Effector CD4-positive, alpha-beta T cell (primary cell): ENCODE measurements around the gene UAP1.
"Not testable (repeated sequence)": the region's sequence is repeated elsewhere in the genome, so short reads cannot be mapped to it uniquely, and the experiment has no call there.

Experiments
- DNase-seq: peaks from one replicate; pipeline ENCODE4 v3.0.0-alpha.2; 2020

Gene UAP1

GRCh38 chr1:162565460-162565859, 3.9 kb downstream of the UAP1 start:
- no peak for DNase-seq

GRCh38 chr1:162566870-162567269, 5.3 kb downstream of the UAP1 start:
- DNase-seq, result no peak

- no peak for DNase-seq
These were observed 7.3 kb downstream of the UAP1 start for GRCh38 chr1:162568802-162569201.

DNA sequence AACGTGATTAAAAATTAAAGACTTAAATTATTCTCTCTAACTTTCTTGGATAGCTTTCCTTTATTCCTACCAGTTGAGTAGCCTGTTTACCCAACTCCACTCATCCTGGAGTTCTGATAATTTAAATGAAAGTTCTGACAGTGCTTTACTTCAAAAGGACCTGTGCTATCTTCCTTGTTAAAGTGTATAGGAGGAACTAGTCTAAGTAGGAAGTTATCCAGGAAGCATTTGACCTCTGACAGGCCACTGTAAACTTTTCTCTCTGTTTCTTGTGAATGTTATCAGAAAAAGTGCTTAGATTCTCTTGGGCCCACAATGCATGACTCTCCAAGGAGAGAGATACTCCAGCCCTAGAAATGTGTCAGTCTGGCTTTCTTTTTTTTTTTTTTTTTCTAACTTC, 9.2 kb downstream of the UAP1 start:
- no peak for DNase-seq

DNA sequence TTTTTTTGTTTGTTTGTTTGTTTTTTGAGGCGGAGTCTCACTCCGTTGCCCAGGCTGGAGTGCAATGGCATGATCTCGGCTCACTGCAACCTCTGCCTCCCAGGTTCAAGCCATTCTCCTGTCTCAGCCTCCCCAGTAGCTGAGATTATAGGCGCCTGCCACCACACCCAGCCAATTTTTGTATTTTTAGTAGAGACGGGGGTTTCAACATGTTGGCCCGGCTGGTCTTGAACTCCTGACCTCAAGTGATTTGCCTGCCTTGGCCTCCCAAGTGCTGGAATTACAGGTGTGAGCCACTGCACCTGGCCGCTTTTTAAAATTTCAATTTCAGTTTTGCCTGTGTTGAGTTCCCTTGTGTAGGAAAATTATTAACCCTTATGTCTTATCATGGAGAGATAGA, 9.6 kb downstream of the UAP1 start:
- DNase-seq, result not testable (repeated sequence)

DNA sequence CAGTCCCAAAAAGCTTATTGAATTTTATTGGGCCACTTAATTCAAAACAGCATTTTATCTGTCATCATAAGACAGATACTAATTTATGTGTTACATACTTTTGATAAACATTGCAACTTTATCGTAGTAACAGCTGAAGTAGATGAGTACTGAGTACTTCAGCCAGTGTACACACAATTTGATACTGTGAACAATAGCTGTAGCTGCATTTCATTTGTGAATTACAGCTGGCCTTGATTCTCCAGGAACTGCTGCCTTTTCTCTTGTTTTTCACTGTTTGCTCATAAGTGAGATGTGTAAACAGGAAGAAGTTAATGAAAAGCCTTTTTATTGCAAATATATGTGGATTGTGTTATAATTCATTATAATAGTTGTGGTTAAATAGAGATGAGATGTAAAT, 10.2 kb downstream of the UAP1 start:
- no peak for DNase-seq

DNA sequence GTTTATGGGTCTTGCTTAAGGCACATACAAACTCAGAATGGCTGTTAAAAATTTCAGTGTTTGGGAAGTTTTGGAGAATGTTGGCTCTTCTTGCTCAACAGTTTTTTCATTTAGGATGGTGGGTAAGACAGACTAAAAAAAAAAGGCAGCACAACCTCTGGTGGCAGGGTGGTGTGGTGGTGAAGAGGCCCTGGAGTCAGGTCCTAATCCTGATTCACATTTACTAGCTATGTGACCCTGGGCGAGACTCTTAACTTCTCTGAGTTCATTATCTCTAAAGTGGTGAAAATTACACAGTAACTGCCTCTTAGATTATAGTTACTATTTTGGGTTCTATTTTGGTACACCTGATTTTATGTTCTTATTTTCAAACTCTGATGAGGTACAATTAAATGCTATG, 11.6 kb downstream of the UAP1 start:
- DNase-seq, result no peak

DNA sequence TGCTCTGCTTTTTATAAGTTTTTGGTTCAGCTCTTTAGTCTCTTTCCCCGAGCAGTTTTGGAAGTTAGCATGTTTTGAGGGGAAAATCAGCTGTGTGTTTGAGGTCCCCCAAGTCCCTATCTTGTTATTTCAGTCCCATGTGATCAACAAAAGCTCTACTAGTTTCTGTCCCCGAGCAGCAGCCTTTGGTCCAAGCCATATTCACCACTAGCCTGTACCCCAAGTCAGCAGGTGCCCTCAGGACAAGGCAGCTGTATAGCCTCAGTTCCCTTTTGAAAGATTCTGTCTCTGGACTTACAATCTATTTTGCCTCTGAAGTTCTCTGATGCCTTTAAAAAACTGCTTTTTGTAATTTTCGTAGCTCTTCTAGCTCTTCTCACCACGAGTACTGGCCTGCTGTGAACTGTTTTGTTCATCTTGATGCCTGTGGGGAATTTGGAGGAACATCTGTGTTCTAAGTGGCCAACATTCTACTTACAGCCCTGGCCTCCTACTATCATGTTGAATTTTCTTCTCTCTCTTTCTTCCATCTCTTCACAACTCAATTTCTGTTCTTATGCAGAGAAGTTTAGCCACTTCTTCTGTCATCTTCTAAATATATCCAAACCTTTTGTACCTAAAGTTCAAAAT, 16.7 kb downstream of the UAP1 start:
- no peak for DNase-seq

DNA sequence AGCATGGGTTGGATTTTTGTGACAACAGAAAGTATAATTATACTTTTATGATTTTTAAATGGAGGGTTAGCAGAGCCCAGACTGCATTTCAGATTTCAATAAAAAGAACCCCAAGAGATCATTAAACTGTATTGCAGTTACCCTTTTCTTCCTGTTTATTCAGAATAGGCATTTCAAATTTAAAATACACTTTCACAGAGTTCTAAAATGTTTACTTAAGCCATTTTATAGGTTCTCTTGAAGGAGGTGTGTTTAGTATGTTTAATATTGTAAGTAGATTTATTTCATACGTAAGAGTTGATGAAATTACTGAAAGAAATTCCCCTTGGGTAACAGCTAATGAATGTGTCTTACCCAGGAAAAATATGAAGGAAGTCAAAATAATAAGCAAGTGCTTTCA, 17.4 kb downstream of the UAP1 start:
- no peak for DNase-seq

DNA sequence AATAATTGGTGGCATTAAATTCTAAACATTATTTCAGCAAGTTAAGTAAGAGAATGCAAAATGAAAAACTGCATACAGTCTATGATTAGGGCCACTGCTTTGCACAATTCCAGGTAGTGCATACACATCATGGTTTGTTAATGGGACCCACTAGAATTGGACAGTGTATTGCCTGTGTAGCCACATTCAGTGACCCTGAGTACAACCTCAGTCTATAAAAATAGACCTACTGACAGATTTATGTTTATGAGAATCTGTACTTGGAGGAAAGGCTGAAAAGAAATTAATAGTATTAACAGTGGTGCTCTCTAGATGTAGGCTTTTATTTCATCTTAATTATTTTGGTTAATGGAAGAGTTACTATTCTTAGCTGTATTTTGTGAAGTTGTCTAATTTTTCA, 18.8 kb downstream of the UAP1 start:
- DNase-seq, result no peak

DNA sequence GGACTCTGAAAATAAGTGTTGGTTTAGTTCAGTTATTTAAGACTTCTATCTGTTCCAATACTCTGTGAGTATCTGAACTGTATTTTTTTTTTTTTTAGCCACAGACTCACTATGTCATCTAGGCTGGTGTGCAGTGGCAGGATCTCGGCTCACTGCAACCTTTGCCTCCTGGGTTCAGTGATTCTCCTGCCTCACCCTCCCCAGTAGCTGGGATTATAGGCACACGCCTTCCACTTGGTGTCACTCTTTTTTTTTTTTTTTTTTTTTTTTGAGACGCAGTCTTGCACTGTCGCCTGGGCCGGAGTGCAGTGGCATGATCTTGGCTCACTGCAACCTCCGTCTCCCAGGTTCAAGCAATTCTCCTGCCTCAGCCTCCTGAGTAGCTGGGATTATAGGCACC, 21.4 kb downstream of the UAP1 start:
- DNase-seq, result not testable (repeated sequence)

- DNase-seq, result not testable (repeated sequence)
These were observed 23.6 kb downstream of the UAP1 start for GRCh38 chr1:162585101-162585500.

DNA sequence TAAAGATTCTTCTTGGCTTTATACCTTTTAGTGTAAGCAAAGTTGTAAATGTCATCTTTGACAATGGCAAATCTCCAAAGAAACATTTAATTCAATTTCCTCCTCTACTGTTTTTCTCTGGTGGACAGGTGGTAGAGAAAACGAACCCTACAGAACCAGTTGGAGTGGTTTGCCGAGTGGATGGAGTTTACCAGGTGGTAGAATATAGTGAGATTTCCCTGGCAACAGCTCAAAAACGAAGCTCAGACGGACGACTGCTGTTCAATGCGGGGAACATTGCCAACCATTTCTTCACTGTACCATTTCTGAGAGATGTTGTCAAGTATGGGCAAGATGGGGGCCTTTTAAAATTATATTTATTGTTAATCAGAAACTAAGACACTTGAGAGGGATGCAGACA, 25.8 kb downstream of the UAP1 start:
- no peak for DNase-seq

DNA sequence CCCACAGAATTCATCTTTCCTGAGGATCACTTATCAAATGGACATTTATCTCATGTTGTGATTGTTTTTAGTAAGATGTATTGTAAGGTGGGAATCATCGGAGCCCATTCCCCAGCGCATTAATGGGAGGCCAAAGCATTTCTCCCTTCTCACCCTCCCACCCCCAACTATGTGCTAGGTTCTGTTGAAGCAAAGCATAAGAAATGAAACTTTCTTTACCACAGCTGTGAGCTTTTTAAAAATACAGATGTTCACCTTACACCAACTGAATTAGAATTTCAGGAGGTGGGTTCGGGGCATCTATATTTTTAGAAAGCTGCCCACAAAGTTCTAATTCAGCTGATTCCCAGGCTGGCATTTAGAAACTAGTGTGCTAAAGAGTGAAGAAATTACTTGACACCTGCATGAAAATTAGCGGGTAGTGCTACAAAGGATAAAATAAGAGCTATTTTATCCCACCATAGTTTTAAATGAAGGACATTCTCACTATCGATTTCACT, 26.3 kb downstream of the UAP1 start:
- DNase-seq, result no peak

- DNase-seq, result no peak
These were observed 28.6 kb downstream of the UAP1 start for GRCh38 chr1:162590101-162590500.

DNA sequence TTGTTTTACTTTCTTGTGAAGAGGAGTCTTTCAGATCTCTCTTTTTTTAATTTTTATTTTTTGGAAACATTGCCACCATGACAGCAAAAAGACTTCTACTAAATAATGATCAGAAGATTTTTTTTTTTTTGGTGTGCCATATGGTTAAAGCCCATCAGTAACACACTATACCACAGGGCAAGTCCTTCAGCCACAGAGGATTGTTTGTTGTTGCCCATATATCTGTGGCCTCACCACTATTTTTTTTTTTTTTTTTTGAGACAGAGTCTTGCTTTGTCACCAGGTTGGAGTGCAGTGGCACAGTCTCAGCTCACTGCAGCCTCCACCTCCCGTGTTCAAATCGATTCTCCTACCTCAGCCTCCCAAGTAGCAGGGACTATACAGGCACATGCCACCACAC, 29.2 kb downstream of the UAP1 start:
- no peak for DNase-seq

GRCh38 chr1:162596514-162597170, 35.1 kb downstream of the UAP1 start:
- DNase-seq, result no peak

GRCh38 chr1:162599451-162599850, 37.9 kb downstream of the UAP1 start:
- DNase-seq, result no peak

- DNase-seq, result not testable (repeated sequence)
These were observed 41.6 kb downstream of the UAP1 start for GRCh38 chr1:162603117-162603516.

DNA sequence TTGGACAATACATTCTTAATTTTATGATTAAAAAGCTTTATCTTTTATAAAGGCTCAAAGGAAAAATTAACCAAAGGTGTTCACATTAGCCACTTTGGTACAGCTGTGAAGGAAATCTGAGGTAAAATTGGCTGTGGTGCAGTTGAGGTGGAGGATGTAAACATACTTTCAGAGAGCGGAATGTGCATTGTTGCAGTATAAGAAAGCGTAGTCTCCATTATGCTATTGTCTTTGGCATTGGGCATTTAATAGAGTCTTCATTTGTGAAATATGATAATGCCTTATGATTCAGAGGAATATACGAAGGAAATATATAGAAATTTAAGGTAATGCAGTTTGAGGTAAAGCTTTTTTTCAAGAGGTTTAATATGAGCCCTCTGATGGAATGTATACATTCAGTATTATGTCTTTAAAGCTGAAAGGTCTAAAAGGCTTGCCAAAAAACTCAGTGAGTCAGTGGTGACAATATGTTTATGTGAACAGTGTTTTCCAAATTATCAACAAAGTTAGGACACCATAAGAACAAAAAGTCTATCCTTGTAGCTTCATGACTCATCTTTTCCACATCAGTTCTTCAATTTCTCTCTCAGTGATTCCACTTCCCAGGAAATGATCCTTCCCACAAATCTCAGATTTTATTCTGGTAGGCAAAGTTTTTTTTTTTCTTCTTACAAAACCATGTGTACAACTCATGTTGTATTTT, 43.9 kb downstream of the UAP1 start:
- DNase-seq, result no peak

DNA sequence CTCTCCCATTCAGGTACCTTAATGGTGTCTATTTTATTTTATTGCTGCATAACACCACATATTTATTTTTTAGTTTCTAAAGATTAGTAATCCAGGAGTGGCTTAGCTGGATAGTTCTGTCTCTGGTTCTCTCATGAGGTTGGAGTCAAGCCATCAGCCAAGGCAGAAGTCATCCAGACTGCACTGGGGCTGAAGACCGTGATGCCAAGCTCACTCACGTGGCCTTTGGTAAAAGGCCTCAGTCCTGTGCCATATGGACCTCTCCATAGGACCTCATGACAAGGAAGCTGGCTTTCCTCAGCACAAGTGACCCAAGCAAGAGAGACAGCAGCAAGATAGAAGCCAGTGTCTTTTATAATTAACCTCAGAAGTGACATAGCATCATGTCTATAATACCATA, 47.8 kb downstream of the UAP1 start:
- no peak for DNase-seq

GRCh38 chr1:162612606-162613400, 51.3 kb downstream of the UAP1 start:
- no peak for DNase-seq

- DNase-seq, result no peak
These were observed 55.3 kb downstream of the UAP1 start for GRCh38 chr1:162616848-162617247.
